Uterus (tissue), 4 donors: ENCODE data around the gene CFDP1. TPM values are rescaled to one million over a fixed set of nuclear protein-coding genes. Genes with fewer than 3 reads are reported as not detected.

ENCODE experiments used
- DNase-seq, 2 donors: peaks; one replicate each; pipeline ENCODE4 v3.0.0-alpha.2; 2019 to 2020
- H3K27ac ChIP-seq, 2 donors: fragments of 200-600 bp; sonication (generic); 1 replicate in 1 of 2; 2 replicates in 1 of 2; pipeline ENCODE4 v1.5.1; 2016 to 2018
- H3K27me3 ChIP-seq, 2 donors: fragments of 200-600 bp; sonication (generic); one replicate each; pipeline ENCODE4 v1.5.1; 2018 to 2019; ENCODE audit warnings: control low read depth in 1 of 2
- H3K36me3 ChIP-seq, 2 donors: fragments of 200-600 bp; sonication (generic); one replicate each; pipeline ENCODE4 v1.5.1; 2019; ENCODE audit warnings: control low read depth in 1 of 2
- H3K4me1 ChIP-seq, 2 donors: fragments of 200-600 bp; sonication (generic); one replicate each; pipeline ENCODE4 v1.5.1; 2018 to 2019; ENCODE audit warnings: control low read depth in 1 of 2
- H3K4me3 ChIP-seq, 2 donors: fragments of 200-600 bp; sonication (generic); 1 replicate in 1 of 2; 2 replicates in 1 of 2; pipeline ENCODE4 v1.5.1; 2018 to 2019; ENCODE audit warnings: mild to moderate bottlenecking in 1 of 2
- H3K9me3 ChIP-seq, 2 donors: fragments of 200-600 bp; sonication (generic); one replicate each; pipeline ENCODE4 v1.5.1; 2019; ENCODE audit warnings: control low read depth in 1 of 2
- CTCF ChIP-seq, 4 experiments: fragments of 200-600 bp in 2 of 4; fragments of 450-650 bp in 2 of 4; sonication (generic) in 2 of 4; IDR thresholded peaks; one replicate each; pipeline ENCODE4 v1.5.1; 2016 to 2019; ENCODE audit warnings: antibody characterized with exemption in 4 of 4, mild to moderate bottlenecking in 2 of 4, moderate library complexity in 1 of 4
- POLR2A ChIP-seq, 2 donors: fragments of 450-650 bp; IDR thresholded peaks; one replicate each; pipeline ENCODE4 v1.6.1; 2016; ENCODE audit warnings: antibody characterized with exemption in 2 of 2, mild to moderate bottlenecking in 1 of 2, moderate library complexity in 1 of 2
- intact Hi-C: fragments of 100-400 bp; cut with DNase I; formaldehyde crosslinking; loops from one replicate; pipeline ENCODE4 v1.15.1; 2023; ENCODE audit warnings: low total_unique reads
- total RNA-seq, 4 donors: library from RNA; depleted of rRNA in 3 of 4; stranded (reverse); fragments of >200 nt in 3 of 4; gene quantifications; one replicate each; pipeline versions ENCODE4 v1.1.0 to v1.2.4, GENCODE V29; 2014 to 2023
- donor health status: DM: yes; HTN: yes; CAD: no.

Gene CFDP1
- total RNA-seq, 4 donors from 2014 or later, result 22.3 to 90.8 (median 73.4) TPM

- H3K27me3 ChIP-seq, result no peaks in the 10 kb centered on the region
- no peak overlapping the region for H3K4me3 ChIP-seq
- H3K9me3 ChIP-seq, result no peaks in the 10 kb centered on the region
Measured at GRCh38 chr16:75402159-75402820, 31.0 kb downstream of the CFDP1 start.

GRCh38 chr16:75401691-75402090 is 31.6 kb downstream of the CFDP1 start:
- no peak for DNase-seq
- Histone ChIP-seq H3K9me3 (no peaks in the 10 kb centered on the region), H3K27ac (peak overlapping the region; percentile 83 to 89), H3K4me1 (peaks cover 0 to 5% of the 10 kb centered on the region in 2 donors), H3K36me3 (no peaks in the 10 kb centered on the region), H3K4me3 (no peak overlapping the region), H3K27me3 (no peaks in the 10 kb centered on the region)
- TF ChIP-seq CTCF (IDR thresholded peaks at IDR 0.05), result no peak
- TF ChIP-seq POLR2A (IDR thresholded peaks at IDR 0.05), result no peak
- intact Hi-C loops, result no loop called here

More at GRCh38 chr16:75402159-75402820, 31.0 kb downstream of the CFDP1 start:
- peak overlapping the region; percentile 83 to 89 for H3K27ac ChIP-seq
- peaks cover 0 to 5% of the 10 kb centered on the region in 2 donors for H3K4me1 ChIP-seq
- no peaks in the 10 kb centered on the region for H3K36me3 ChIP-seq
- DNase-seq, result no peak
- TF ChIP-seq POLR2A (IDR thresholded peaks at IDR 0.05) (no peak), CTCF (IDR thresholded peaks at IDR 0.05) (no peak)
- intact Hi-C loops, result no loop called here

- no peaks in the 10 kb centered on the region for H3K9me3 ChIP-seq
- H3K4me3 ChIP-seq, result no peak overlapping the region
- H3K27ac ChIP-seq, result peak overlapping the region; percentile 21 to 25
- TF ChIP-seq POLR2A (IDR thresholded peaks at IDR 0.05) (no peak), CTCF (IDR thresholded peaks at IDR 0.05) (no peak)
- peaks cover 0 to 10% of the 10 kb centered on the region in 2 donors for H3K4me1 ChIP-seq
- intact Hi-C loops, result no loop called here
- DNase-seq, result no peak
- no peaks in the 10 kb centered on the region for H3K27me3 ChIP-seq
- H3K36me3 ChIP-seq, result no peaks in the 10 kb centered on the region
Measured at GRCh38 chr16:75398333-75398732, 35.0 kb downstream of the CFDP1 start.

GRCh38 chr16:75394941-75395340 is 38.4 kb downstream of the CFDP1 start:
- TF ChIP-seq POLR2A (IDR thresholded peaks at IDR 0.05), result no peak
- no peak for TF ChIP-seq CTCF (IDR thresholded peaks at IDR 0.05)
- Histone ChIP-seq H3K4me1 (peaks cover 4 to 5% of the 10 kb centered on the region in 2 donors), H3K9me3 (no peaks in the 10 kb centered on the region), H3K36me3 (no peaks in the 10 kb centered on the region), H3K27me3 (no peaks in the 10 kb centered on the region), H3K4me3 (no peak overlapping the region), H3K27ac (peak overlapping the region; percentile 49 to 61)
- DNase-seq, result no peak
- intact Hi-C loops, result no loop called here

- no peaks in the 10 kb centered on the region for H3K9me3 ChIP-seq
- intact Hi-C loops, result no loop called here
- H3K27ac ChIP-seq, result peak overlapping the region; percentile 17 to 21
- DNase-seq, result no peak
- no peak overlapping the region for H3K4me3 ChIP-seq
- H3K27me3 ChIP-seq, result no peaks in the 10 kb centered on the region
- no peaks in the 10 kb centered on the region for H3K36me3 ChIP-seq
- H3K4me1 ChIP-seq, result peaks cover 5 to 8% of the 10 kb centered on the region in 2 donors
- TF ChIP-seq POLR2A (IDR thresholded peaks at IDR 0.05) (no peak), CTCF (IDR thresholded peaks at IDR 0.05) (no peak)
Measured at GRCh38 chr16:75392906-75393305, 40.4 kb downstream of the CFDP1 start.
